HepG2 (cell line): Measurements from ENCODE around the gene PUS3. TPM values are rescaled to one million over a fixed set of nuclear protein-coding genes. Genes with fewer than 3 reads are reported as not detected.

ENCODE experiments used
- ATAC-seq: fragments of 200-7000 bp; cut with Tn5 transposase; 3 replicates; pipeline ENCODE4 v1.9.1; 2020; ENCODE audit warnings: mild to moderate bottlenecking, moderate library complexity
- BruUV-seq: library from RNA; stranded (reverse); fragments of 400-500 nt; replicated peaks from 2 replicates; lab custom pipeline; 2021; lab: Mats Ljungman, UMichigan
- CTCF ChIA-PET: fragments of 300-600 bp; formaldehyde crosslinking; extraction: SDS; loops from one replicate; lab custom pipeline; 2021; ENCODE audit warnings: low total read pairs, inconsistent platforms, low intra/inter-chr PET ratio; lab: Yijun Ruan, JAX
- POLR2A ChIA-PET: fragments of 350-600 bp; sonication (Branson Sonifier 250); formaldehyde crosslinking; loops from one replicate; lab custom pipeline; 2020; ENCODE audit warnings: antibody characterized with exemption, inconsistent platforms; lab: Yijun Ruan, JAX
- DNase-seq: peaks from one replicate; pipeline ENCODE4 v3.0.0-alpha.2; 2015; ENCODE audit warnings: low spot score
- FAIRE-seq: peaks from 3 replicates; lab custom pipeline; 2011; peaks lifted over from hg19 to GRCh38; lab: Jason Lieb, UNC
- H2AFZ ChIP-seq: one replicate; pipeline ENCODE4 v1.6.1; 2011; ENCODE audit warnings: low read length, inconsistent platforms
- H3K27ac ChIP-seq: fragments of 300-600 bp; 3 replicates; pipeline ENCODE4 v1.8.0; 2011; ENCODE audit warnings: mixed run types, mild to moderate bottlenecking, mixed read lengths, low read length, inconsistent platforms; ENCODE audit not compliant: insufficient read depth; ENCODE audit errors: extremely low read length
- H3K27me3 ChIP-seq, 2 experiments: fragments of 200-600 bp in 1 of 2; 2 replicates in 1 of 2; 3 replicates in 1 of 2; pipeline versions ENCODE4 v1.6.0 to v1.8.0; 2011; ENCODE audit warnings: low read length in 2 of 2, mild to moderate bottlenecking in 2 of 2, moderate library complexity in 2 of 2, inconsistent platforms in 1 of 2; ENCODE audit not compliant: insufficient read depth in 2 of 2, control insufficient read depth in 1 of 2
- H3K36me3 ChIP-seq, 2 experiments: fragments of 200-600 bp in 1 of 2; replicated peaks in 1 of 2; 2 replicates in 1 of 2; 3 replicates in 1 of 2; pipeline versions ENCODE4 v1.5.1 to v1.8.0; 2011; ENCODE audit warnings: low read length in 2 of 2, inconsistent platforms in 1 of 2; ENCODE audit not compliant: insufficient read depth in 2 of 2, control insufficient read depth in 1 of 2
- H3K4me1 ChIP-seq: 2 replicates; pipeline ENCODE4 v1.5.1; 2012; ENCODE audit warnings: low read length, inconsistent platforms; ENCODE audit not compliant: insufficient read depth
- H3K4me2 ChIP-seq: 2 replicates; pipeline ENCODE4 v1.6.0; 2011; ENCODE audit warnings: low read depth, low read length, inconsistent platforms
- H3K4me3 ChIP-seq, 3 experiments: fragments of 200-600 bp in 1 of 3; sonication (generic), shearing (Covaris generic) in 1 of 3; replicated peaks in 1 of 3; 2 replicates each; pipeline ENCODE4 v1.5.1; 2011 to 2016; ENCODE audit warnings: low read length in 3 of 3, inconsistent platforms in 2 of 3, low read depth in 2 of 3, mild to moderate bottlenecking in 2 of 3, control low read depth in 1 of 3, mixed read lengths in 1 of 3; ENCODE audit not compliant: insufficient read depth in 1 of 3
- H3K79me2 ChIP-seq: one replicate; pipeline ENCODE4 v1.6.1; 2011; ENCODE audit warnings: low read length, inconsistent platforms; ENCODE audit not compliant: insufficient read depth
- H3K9ac ChIP-seq: 2 replicates; pipeline ENCODE4 v1.6.0; 2011; ENCODE audit warnings: mild to moderate bottlenecking, low read depth, low read length, inconsistent platforms; ENCODE audit not compliant: insufficient read depth
- H3K9me3 ChIP-seq: 2 replicates; pipeline ENCODE4 v1.5.1; 2012; ENCODE audit warnings: mild to moderate bottlenecking, low read length
- H4K20me1 ChIP-seq: 2 replicates; pipeline ENCODE4 v1.6.0; 2011; ENCODE audit warnings: inconsistent platforms, mild to moderate bottlenecking, low read length, moderate library complexity; ENCODE audit not compliant: insufficient read depth
- GPN1 ChIP-seq: sonication (generic); formaldehyde crosslinking; IDR thresholded peaks from 2 replicates; pipeline ENCODE4 v1.5.1; 2020; ENCODE audit warnings: missing genetic modification reagents, borderline replicate concordance
- ISX ChIP-seq: sonication (generic); formaldehyde crosslinking; conservative IDR thresholded peaks from 2 replicates; pipeline ENCODE4 v1.5.0; 2020; ENCODE audit warnings: missing genetic modification reagents
- PHB2 ChIP-seq: fragments of 450-650 bp; IDR thresholded peaks from 2 replicates; pipeline ENCODE4 v1.6.1; 2018; ENCODE audit not compliant: partially characterized antibody
- WIZ ChIP-seq: sonication (generic); formaldehyde crosslinking; IDR thresholded peaks from 2 replicates; pipeline ENCODE4 v1.5.1; 2020; ENCODE audit warnings: mild to moderate bottlenecking, missing genetic modification reagents
- ZNF550 ChIP-seq: sonication (generic); formaldehyde crosslinking; IDR thresholded peaks from 2 replicates; pipeline ENCODE4 v1.4.0; 2020; ENCODE audit warnings: mild to moderate bottlenecking, missing genetic modification reagents, borderline replicate concordance
- WGBS: methylation state at CpG from one replicate; pipeline ENCODE4 v1.1.6; 2017; ENCODE audit warnings: low lambda C conversion rate; 5-methylcytosine and 5-hydroxymethylcytosine counted together
- in situ Hi-C: cut with HindIII; loops from 2 replicates; pipeline ENCODE4 v1.10.0; 2017; ENCODE audit warnings: low pct_unique_long_range_greater_than_20kb; ENCODE audit not compliant: extremely low pct_ligation_motif_present
- intact Hi-C: fragments of 100-400 bp; cut with micrococcal nuclease; formaldehyde crosslinking; loops from one replicate; pipeline ENCODE4 v1.10.0; 2022; ENCODE audit not compliant: unreplicated experiment
- polyA plus RNA-seq, 8 experiments: library from polyadenylated mRNA; depleted of rRNA in 3 of 8; stranded (reverse) in 7 of 8; unstranded in 1 of 8; fragments of >200 nt; fragmentation: Illumina TruSeq in 4 of 8; extraction: Trizol in 4 of 8; gene quantifications; 2 replicates each; pipeline versions ENCODE4 v1.2.1 to v1.2.3, GENCODE V29; 2011 to 2016; ENCODE audit warnings: low read depth in 4 of 8, missing spikeins in 1 of 8, mixed read lengths in 1 of 8; ENCODE audit not compliant: insufficient read depth in 1 of 8
- total RNA-seq, 5 experiments: library from RNA; depleted of rRNA; stranded (reverse); fragments of >200 nt; fragmentation: Illumina TruSeq; extraction: Trizol; gene quantifications; 2 replicates each; pipeline ENCODE4 v1.2.3, GENCODE V29; 2016; ENCODE audit warnings: low read depth in 1 of 5
- TF ChIP-seq, protein P1 (sequence below): sonication (generic); formaldehyde crosslinking; IDR thresholded peaks from 2 replicates; pipeline ENCODE4 v1.5.1; 2020; ENCODE audit warnings: mild to moderate bottlenecking, missing genetic modification reagents, moderate library complexity

PUS3 gene
- total and polyA plus RNA-seq, 2 of the 13 experiments (the other 11 are each of a cell fraction or from before 2014, with no cell fraction given) = 6.0 to 18.2 TPM

DNA sequence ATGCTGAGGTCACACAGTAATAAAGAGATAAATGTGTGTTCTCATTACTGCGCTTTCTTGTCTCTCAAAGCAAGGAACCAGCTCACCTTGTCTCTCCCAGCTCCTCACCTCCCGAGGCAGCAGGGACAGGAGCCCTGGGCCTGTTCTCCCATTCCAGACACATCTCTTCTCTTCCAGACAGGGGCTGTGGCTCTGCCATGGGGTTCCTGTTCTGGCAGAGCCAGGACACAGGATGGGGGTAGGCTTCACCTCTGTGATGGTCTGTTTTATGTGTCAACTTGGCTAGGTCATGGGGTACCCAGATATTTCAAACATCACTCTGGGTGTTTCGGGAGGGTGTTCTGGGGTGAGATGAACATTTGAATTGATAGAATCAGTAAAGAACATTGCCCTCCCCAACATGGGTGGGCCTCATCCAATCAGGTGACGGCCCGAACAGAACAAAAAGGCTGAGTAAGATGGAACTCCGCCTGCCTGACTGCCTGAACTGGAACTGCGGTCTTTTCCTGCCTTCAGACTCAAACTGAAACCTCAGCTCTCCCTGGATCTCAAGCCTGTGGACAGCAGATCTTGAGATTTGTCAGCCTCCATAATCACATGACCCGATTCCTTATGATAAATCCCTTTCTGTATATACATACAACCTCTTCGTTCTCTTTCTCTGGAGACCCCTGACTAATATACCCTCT lies 40.8 kb upstream of the PUS3 start (continued):
- TF ChIP-seq PHB2 (no peak), ISX (no peak), WIZ (CRISPR knock-in tag) (no peak), GPN1 (CRISPR knock-in tag) (no peak)

DNA sequence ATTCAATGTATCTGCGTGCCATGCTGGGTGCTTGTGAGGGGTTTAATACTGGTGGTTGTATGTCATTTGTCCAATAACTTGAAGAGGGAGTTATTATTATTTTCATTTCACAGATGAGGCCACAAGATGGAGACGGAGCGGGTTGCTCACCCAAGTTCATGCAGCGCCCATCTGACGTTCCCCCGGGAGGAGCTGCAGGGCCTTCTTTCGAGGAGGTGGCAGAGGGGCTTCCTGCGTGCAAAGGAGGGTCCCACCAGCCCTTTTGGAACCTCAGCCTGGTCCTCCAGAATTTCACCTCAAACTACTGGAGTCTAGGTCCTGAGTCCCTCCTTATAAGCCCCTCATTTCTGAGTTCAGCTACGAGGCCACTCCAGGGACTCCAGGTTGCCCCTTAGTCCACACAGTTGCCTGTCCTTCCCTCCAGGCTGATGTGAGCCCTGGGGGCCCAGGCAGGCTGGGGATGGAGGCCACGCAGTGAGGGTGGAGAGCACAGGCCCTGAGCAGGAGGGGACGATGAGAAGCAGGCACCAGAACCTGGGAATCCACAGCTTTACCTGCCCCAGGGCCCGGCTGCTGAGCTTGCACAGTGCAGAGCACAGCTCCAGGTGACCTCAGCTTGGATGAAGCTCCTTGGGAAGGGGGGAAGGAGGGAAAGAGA lies 39.9 kb upstream of the PUS3 start:
- ATAC-seq (no peak; the same call in 2 of the 3 replicates), DNase-seq (no peak), FAIRE-seq (no peak)
- no peaks in the 10 kb centered on the region for H3K79me2 ChIP-seq
- no peak overlapping the region for H3K27ac ChIP-seq
- no TSS peak for BruUV-seq
- H3K9ac ChIP-seq = peak overlapping the region; percentile 21; the same call in 1 of the 2 replicates
- no peak for TF ChIP-seq ZNF550 (CRISPR knock-in tag)
- TF ChIP-seq, protein P1, sequence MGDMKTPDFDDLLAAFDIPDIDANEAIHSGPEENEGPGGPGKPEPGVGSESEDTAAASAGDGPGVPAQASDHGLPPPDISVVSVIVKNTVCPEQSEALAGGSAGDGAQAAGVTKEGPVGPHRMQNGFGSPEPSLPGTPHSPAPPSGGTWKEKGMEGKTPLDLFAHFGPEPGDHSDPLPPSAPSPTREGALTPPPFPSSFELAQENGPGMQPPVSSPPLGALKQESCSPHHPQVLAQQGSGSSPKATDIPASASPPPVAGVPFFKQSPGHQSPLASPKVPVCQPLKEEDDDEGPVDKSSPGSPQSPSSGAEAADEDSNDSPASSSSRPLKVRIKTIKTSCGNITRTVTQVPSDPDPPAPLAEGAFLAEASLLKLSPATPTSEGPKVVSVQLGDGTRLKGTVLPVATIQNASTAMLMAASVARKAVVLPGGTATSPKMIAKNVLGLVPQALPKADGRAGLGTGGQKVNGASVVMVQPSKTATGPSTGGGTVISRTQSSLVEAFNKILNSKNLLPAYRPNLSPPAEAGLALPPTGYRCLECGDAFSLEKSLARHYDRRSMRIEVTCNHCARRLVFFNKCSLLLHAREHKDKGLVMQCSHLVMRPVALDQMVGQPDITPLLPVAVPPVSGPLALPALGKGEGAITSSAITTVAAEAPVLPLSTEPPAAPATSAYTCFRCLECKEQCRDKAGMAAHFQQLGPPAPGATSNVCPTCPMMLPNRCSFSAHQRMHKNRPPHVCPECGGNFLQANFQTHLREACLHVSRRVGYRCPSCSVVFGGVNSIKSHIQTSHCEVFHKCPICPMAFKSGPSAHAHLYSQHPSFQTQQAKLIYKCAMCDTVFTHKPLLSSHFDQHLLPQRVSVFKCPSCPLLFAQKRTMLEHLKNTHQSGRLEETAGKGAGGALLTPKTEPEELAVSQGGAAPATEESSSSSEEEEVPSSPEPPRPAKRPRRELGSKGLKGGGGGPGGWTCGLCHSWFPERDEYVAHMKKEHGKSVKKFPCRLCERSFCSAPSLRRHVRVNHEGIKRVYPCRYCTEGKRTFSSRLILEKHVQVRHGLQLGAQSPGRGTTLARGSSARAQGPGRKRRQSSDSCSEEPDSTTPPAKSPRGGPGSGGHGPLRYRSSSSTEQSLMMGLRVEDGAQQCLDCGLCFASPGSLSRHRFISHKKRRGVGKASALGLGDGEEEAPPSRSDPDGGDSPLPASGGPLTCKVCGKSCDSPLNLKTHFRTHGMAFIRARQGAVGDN (CRISPR knock-in tag) = peak; percentile 41
- 52% methylated on average over 10 of the region's 12 CpGs for WGBS
- in situ Hi-C loops = loop anchor here (5.0 kb wide), 1 partner anchor 119 kb away; the partner anchor contains the start of gene CDON
- peak overlapping the region; percentile 82 for H3K4me2 ChIP-seq
- peak overlapping the region in 1 of 3 experiments; percentile 21; a peak in 1 of 6 replicates for H3K4me3 ChIP-seq
- peaks cover 0 to 3% of the 10 kb centered on the region in 2 experiments; a peak in 1 of 5 replicates for H3K27me3 ChIP-seq
- no peaks in the 10 kb centered on the region for H3K36me3 ChIP-seq
- ChIA-PET CTCF (interaction anchor here (0.6 to 2.5 kb wide), 4 partner anchors 119 to 251 kb away, joined by 3 to 15 read pairs (median 3); no protein-coding TSS in a partner anchor), POLR2A (no interaction called here)
- H3K9me3 ChIP-seq = no peaks in the 10 kb centered on the region
- no peaks in the 10 kb centered on the region for H4K20me1 ChIP-seq
- H3K4me1 ChIP-seq = peaks cover 46% of the 10 kb centered on the region
- intact Hi-C loops = loop anchor here (1.0 to 2.0 kb wide), 4 partner anchors 18 to 251 kb away; no protein-coding TSS in a partner anchor
- no peak overlapping the region for H2AFZ ChIP-seq
